HG02798 (cell line): Measurements from ENCODE around the gene CLEC16A.

Experiments used
- ATAC-seq: cut with Tn5 transposase; IDR thresholded peaks from one replicate; pipeline ENCODE4 v1.9.1; 2021; ENCODE audit warnings: mild to moderate bottlenecking; ENCODE audit not compliant: unreplicated experiment, poor library complexity

The CLEC16A gene

DNA sequence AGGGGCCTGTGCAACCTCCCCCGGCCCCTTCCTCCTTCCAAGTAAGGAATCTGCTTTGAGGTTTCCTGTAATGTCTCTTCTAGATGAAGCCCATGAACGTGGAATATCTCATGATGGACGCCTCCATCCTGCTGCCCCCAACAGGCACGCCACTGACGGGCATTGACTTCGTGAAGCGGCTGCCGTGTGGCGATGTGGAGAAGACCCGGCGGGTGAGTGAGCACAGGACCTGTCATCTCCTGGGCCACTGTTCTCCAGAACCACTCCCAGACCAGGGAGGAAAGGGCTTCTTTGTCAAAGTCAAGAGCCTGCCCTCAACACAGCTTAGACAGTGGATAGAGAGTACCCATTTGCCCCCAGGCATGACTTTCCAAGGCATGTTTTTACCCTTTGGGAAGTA is 107.1 kb downstream of the CLEC16A start:
- no peak for ATAC-seq

DNA sequence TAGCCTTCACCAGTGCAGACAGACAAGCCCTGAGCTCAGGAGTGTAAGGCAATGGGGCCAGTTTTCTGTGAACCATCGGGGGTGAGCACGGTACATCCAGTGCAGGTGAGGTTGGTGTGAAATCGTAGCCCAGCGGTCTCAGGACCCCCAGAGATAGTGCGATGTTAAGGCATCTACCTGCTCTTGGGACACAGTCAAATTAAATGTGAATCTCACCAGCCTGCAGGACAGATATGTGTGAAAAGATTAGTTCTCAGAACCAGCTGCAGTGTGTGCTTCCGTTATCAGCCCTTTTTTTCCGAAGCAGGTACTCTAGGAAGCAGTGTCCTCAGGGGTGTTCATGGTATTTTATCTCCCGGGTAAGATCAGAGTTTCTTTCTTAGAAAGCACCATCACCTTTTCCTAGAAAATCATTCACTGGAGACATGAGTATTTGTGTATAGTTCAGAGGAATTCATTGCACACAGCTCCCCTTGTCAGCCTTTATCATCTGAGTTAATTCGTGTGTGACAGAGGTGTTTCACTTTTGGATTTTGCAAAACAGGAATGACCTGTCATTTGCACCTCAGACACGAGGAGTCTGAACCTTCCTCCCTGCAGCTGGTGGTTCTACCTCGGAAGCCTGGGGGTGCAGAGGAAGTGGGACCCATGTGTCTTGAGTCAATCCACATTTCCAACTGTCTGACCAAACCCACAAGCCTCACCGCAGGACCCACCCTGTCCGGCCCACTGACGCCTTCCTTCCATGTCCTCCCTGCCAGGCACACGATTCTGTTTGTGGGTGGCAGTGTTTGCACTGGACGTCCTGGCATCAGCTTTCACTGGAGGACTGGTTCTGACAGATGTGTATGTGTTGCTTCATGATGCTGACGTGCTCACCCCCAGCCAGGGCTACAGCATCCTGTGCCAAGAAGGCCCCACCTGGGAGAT is 107.8 kb downstream of the CLEC16A start:
- ATAC-seq = peak; percentile 64

DNA sequence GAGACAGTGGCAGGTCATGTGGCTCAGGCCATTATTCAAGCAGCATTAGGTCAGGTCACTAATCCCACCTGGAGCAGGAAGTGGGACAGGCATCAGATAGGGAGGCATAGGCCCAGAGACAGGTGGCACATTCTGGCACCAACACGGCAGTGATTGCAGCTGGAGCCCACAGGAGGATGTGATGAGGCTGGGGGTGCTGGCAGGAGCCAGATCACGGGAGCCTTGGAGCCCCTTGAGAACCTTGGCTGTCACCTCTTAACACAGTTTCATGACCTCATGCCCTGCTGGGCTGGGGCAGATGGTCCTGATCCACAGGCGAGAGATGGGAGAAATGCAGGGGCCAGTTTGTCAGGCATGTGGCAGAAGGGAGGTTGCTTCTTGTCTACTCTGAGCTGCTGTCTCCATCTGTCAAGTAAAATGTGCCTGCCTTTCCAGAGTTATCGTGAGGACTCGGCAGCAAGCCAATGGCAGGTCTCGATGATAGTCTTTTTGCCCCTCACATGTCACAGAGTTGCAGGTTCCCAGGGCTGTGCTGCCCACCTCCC is 109.6 kb downstream of the CLEC16A start:
- no peak for ATAC-seq

- no peak for ATAC-seq
Observed at GRCh38 chr16:11056090-11056992, 112.0 kb downstream of the CLEC16A start.

- ATAC-seq = no peak
Observed at GRCh38 chr16:11056993-11057649, 112.8 kb downstream of the CLEC16A start.

DNA sequence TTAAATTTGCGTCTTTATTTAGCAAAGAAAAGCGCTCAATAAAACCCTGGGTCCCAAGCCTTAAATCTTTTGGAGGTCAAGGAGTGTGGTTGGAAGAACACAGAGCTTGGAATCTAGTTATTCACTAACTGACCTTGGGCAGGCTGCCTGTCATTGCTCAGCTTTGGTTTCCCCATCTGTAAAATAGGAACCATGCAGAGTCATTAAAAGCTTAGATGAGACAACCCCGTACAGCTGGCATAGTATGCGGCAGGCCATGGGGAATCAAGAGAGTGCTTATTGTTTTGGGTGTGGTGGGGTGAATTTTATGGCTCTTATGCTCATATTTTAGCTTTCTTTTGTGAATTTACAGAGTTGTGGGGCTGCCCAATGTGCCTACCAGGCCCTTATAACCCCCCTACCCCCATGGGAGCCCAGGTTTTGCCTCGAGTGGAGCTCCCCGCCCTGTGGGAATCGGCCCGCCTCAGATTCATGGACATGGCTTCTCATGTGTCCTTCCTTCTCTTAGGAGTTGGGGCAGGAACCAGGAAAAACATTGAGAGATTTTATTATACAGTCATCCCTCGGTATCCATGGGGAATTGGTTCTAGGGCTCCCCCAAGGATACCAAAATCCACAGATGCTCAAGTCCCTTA is 113.5 kb downstream of the CLEC16A start:
- ATAC-seq = no peak

- no peak for ATAC-seq
Observed at GRCh38 chr16:11058832-11059231, 114.5 kb downstream of the CLEC16A start.

DNA sequence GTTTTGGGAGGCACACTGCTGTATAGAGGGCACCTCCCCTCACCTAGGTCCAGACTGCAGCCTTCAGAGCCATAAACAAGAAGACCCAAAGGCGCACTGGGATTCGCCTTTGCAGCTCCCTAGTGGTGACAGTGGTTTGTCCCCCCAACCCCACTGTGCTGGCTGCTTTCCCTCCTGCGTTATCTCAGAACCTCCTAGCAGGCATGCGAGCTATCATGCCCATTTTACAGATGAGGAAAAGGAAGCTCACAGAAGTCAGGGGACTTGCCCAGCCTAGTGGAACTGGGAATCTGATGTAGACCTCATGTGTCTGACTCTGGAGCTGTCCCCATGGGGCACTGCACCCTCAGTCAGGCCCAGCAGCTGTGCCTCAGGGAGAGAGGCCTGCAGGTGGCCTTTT is 115.2 kb downstream of the CLEC16A start:
- no peak for ATAC-seq

DNA sequence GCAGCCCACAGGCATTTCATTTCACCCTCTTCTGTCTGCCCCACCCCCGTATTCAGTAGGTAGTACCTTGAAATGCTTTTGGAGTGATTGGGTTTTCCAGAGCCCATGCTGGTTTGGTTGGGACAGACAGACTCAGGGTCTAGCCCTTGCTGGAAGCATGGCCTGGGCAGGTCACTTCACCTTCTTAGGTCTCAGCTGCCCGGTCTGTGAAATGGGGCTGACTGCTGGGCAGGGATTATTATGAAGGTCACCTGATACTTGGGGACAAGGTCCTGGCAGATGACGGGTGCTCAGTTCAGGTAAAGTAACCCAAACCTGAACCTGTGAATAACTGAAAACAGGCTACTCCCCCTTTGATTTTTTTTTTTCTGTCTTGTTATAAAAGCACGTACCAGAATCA is 116.0 kb downstream of the CLEC16A start:
- ATAC-seq = no peak

- no peak for ATAC-seq
Observed at GRCh38 chr16:11060842-11061241, 116.5 kb downstream of the CLEC16A start.

- ATAC-seq = no peak
Observed at GRCh38 chr16:11061629-11062270, 117.4 kb downstream of the CLEC16A start.

DNA sequence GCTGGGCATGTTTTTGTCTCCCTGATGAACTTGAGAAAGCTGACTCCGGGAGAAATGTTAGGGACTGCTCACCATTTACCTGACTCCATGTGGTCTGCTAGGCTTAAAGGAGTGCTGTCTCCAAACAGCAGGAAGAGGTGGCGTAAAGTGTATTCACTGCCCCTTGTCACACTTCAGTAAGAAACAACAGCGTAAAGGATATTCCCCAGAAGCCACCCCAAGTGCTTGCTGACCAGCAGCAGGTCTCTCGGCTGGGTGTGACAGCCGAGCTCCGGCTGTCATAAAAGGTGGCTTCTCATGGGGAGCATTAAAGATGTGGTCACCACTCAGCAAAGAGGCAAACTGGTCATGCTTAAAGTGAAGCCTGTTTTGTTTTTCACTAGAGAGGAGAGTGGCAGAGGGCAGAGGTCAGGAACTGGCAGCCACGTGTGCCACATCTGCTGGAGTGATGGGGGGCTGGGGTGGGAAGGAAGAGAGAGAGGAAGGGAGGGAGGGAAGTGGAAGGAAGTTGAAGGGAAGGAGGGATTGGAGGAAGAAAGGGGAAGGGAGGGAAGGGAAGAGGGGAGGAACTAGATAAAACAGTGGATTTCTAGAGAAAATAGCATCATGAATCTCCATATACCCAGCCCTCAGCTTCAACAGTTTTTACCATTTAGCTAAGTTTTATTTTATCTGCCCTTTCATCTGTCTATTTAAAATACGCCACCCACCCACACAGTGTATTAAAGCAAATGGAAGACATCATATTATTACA is 119.3 kb downstream of the CLEC16A start:
- no peak for ATAC-seq

GRCh38 chr16:11064202-11064540 is 119.8 kb downstream of the CLEC16A start:
- no peak for ATAC-seq

GRCh38 chr16:11064851-11065250 is 120.5 kb downstream of the CLEC16A start:
- no peak for ATAC-seq

GRCh38 chr16:11066261-11066870 is 122.0 kb downstream of the CLEC16A start:
- no peak for ATAC-seq

GRCh38 chr16:11067266-11067665 is 122.9 kb downstream of the CLEC16A start:
- ATAC-seq = no peak

- no peak for ATAC-seq
Observed at GRCh38 chr16:11067697-11068141, 123.4 kb downstream of the CLEC16A start.

- no peak for ATAC-seq
Observed at GRCh38 chr16:11071829-11072228, 127.5 kb downstream of the CLEC16A start.
